ENCODE data around the gene C16orf54. TPM values are rescaled to one million over a fixed set of nuclear protein-coding genes. Genes with fewer than 3 reads are reported as not detected.
"Not testable (repeated sequence)": the region's sequence is repeated elsewhere in the genome, so short reads cannot be mapped to it uniquely, and the experiment has no call there.

Gene C16orf54
- total RNA-seq, 8 experiments from 2014 or later = 0.05 to 0.28 (median 0.16) TPM; not detected in 2

- Histone ChIP-seq H3K27ac (no peak overlapping the region), H3K4me1 (replicated peaks in 1 of 2) (no peaks in the 10 kb centered on the region), H3K4me3 (no peak overlapping the region)
- no peak for ATAC-seq (replicated peaks in 6 of 8)
- in situ Hi-C loops (cut with MboI; ENCODE audit: low pct_unique_long_range_greater_than_20kb in 2 of 9, low sequenced_read_pairs in 9 of 9, unreplicated experiment in 9 of 9) = no loop called here
- WGBS, 10 experiments = 93% methylated on average over 5 of the region's 20 CpGs; no CpG with 5 or more reads in 9 of the 10 experiments
Measured at GRCh38 chr16:29744541-29745101, 1.2 kb downstream of the C16orf54 start.

GRCh38 chr16:29743827-29744531 lies 1.8 kb downstream of the C16orf54 start:
- in situ Hi-C loops (cut with MboI; ENCODE audit: low pct_unique_long_range_greater_than_20kb in 2 of 9, low sequenced_read_pairs in 9 of 9, unreplicated experiment in 9 of 9) = no loop called here
- no peak for ATAC-seq (replicated peaks in 6 of 8)
- Histone ChIP-seq H3K4me1 (replicated peaks in 1 of 2) (no peaks in the 10 kb centered on the region), H3K27ac (no peak overlapping the region), H3K4me3 (no peak overlapping the region)
- WGBS, 10 experiments = 23 to 95% (median 69%) methylated on average over 2 to 8 of the region's 21 CpGs; no CpG with 5 or more reads in 2 of the 10 experiments

DNA sequence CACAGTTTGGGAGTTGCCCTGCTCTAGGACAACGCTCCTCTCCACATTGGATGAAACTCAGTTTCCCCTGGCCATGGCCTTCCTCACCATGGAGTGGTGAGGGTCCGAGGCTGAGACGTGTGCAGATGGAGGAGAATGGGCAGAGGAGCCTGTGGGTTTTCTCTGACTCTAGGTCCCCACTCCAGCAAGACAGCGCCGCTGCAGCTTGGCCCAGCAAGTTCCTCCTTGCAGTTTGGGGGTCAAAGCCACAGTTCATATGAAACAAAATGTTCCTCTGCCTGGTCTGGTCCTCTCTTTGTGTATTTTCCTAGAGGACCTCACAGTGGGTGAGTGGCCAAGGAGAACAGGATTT lies 2.3 kb downstream of the C16orf54 start:
- no peaks in the 10 kb centered on the region for H3K4me1 ChIP-seq (replicated peaks in 1 of 2)
- ATAC-seq (replicated peaks in 6 of 8) = no peak
- no peak overlapping the region for H3K27ac ChIP-seq
- in situ Hi-C loops (cut with MboI; ENCODE audit: low pct_unique_long_range_greater_than_20kb in 2 of 9, low sequenced_read_pairs in 9 of 9, unreplicated experiment in 9 of 9) = no loop called here
- 33 to 100% (median 100%) methylated on average over 1 to 5 of the region's 5 CpGs; no CpG with 5 or more reads in 5 of the 10 experiments for WGBS, 10 experiments
- no peak overlapping the region for H3K4me3 ChIP-seq

DNA sequence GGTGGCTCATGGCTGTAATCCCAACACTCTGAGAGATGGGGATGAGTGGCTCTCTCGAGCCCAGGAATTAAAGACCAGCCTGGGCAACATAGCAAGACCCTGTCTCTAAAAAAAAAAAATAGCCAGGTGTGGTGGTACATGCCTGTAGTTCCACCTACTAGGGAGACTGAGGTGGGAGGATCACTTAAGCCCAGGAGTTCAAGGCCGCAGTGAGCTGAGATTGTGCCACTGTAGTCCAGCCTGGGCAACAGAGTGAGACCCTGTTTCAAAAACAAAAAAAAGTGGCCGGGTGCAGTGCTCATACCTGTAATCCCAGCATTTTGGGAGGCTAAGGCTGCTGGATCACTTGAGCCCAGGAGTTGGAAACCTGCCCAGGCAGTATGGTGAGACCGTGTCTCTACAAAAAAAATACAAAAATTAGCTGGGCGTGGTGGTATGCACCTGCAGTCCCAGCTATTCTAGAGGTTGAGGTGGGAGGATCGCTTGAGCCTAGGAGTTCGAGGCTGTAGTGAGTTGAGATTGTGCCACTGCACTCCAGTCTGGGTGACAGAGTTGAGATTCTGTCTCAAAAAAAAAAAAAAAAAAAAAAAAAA lies 3.0 kb downstream of the C16orf54 start:
- in situ Hi-C loops (cut with MboI; ENCODE audit: low pct_unique_long_range_greater_than_20kb in 2 of 9, low sequenced_read_pairs in 9 of 9, unreplicated experiment in 9 of 9) = no loop called here
- H3K4me3 ChIP-seq = no peak overlapping the region
- no peak overlapping the region for H3K27ac ChIP-seq
- H3K4me1 ChIP-seq (replicated peaks in 1 of 2) = no peaks in the 10 kb centered on the region
- WGBS, 10 experiments = 18 to 100% (median 81%) methylated on average over 1 to 4 of the region's 7 CpGs
- ATAC-seq (replicated peaks in 6 of 8) = no peak

DNA sequence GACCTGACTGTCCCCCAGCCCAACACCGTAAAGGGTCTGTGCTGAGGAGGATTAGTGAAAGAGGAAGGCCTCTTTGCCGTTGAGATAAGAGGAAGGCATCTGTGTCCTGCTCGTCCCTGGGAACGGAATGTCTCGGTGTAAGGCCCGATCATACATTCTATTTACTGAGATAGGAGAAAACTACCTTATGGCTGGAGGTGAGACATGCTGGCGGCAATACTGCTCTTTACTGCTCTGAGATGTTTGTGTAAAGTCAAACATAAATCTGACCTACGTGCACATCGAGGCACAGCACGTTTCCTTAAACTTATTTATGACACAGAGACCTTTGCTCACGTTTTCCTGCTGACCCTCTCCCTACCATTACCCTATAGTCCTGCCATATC lies 5.2 kb downstream of the C16orf54 start:
- H3K4me3 ChIP-seq; ATAC-seq (replicated peaks in 6 of 8); H3K4me1 ChIP-seq (replicated peaks in 1 of 2); in situ Hi-C loops (cut with MboI; ENCODE audit: low pct_unique_long_range_greater_than_20kb in 2 of 9, low sequenced_read_pairs in 9 of 9, unreplicated experiment in 9 of 9); H3K27ac ChIP-seq: not testable (repeated sequence)
- WGBS, 10 experiments = 0 to 100% (median 74%) methylated on average over 1 to 7 of the region's 11 CpGs; no CpG with 5 or more reads in 3 of the 10 experiments

DNA sequence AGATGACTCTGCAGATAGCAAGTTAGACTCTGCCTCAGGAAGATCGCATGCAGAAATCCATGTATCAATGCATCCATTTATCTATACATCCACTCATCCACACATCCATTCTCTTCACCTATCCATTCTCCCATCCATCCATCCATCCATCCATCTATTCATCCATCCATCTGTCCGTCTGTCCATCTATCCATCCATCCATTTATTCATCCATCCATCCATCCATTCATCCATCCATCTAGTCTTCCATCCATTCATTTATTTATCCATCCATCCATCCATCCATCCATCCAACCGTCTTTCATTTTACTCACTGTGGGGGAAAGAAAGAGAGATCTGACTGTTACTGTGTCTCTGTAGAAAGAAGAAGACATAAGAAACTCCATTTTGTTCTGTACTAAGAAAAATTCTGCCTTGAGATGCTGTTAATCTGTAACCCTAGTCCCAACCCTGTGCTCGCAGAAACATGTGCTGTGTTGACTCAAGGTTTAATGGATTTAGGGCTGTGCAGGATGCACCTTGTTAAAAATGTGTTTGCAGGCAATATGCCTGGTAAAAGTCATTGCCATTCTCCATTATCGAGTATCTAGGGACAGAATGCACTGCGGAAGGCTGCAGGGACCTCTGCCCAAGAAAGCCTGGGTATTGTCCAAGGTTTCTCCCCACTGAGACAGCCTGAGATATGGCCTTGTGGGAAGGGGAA lies 5.7 kb downstream of the C16orf54 start:
- 27 to 100% (median 83%) methylated on average over 1 to 5 of the region's 6 CpGs for WGBS, 10 experiments
- H3K4me1 ChIP-seq (replicated peaks in 1 of 2); in situ Hi-C loops (cut with MboI; ENCODE audit: low pct_unique_long_range_greater_than_20kb in 2 of 9, low sequenced_read_pairs in 9 of 9, unreplicated experiment in 9 of 9); H3K27ac ChIP-seq; H3K4me3 ChIP-seq; ATAC-seq (replicated peaks in 6 of 8): not testable (repeated sequence)

GRCh38 chr16:29738514-29738913 lies 7.3 kb downstream of the C16orf54 start:
- ATAC-seq (replicated peaks in 6 of 8) = peak in 2 of 8 experiments; percentile 22 to 38
- Histone ChIP-seq H3K4me1 (replicated peaks in 1 of 2) (no peaks in the 10 kb centered on the region), H3K27ac (no peak overlapping the region), H3K4me3 (no peak overlapping the region)
- in situ Hi-C loops (cut with MboI; ENCODE audit: low pct_unique_long_range_greater_than_20kb in 2 of 9, low sequenced_read_pairs in 9 of 9, unreplicated experiment in 9 of 9) = no loop called here
- 0 to 100% (median 85%) methylated on average over 1 to 2 of the region's 2 CpGs; no CpG with 5 or more reads in 3 of the 10 experiments for WGBS, 10 experiments

GRCh38 chr16:29737713-29738112 lies 8.1 kb downstream of the C16orf54 start:
- in situ Hi-C loops (cut with MboI; ENCODE audit: low pct_unique_long_range_greater_than_20kb in 2 of 9, low sequenced_read_pairs in 9 of 9, unreplicated experiment in 9 of 9) = no loop called here
- Histone ChIP-seq H3K4me1 (replicated peaks in 1 of 2) (no peaks in the 10 kb centered on the region), H3K4me3 (no peak overlapping the region), H3K27ac (no peak overlapping the region)
- no peak for ATAC-seq (replicated peaks in 6 of 8)
- 61 to 90% (median 74%) methylated on average over 1 to 4 of the region's 5 CpGs; no CpG with 5 or more reads in 2 of the 10 experiments for WGBS, 10 experiments

GRCh38 chr16:29736764-29737163 lies 9.0 kb downstream of the C16orf54 start:
- no peak for ATAC-seq (replicated peaks in 6 of 8)
- no peak overlapping the region for H3K4me3 ChIP-seq
- no peak overlapping the region for H3K27ac ChIP-seq
- in situ Hi-C loops (cut with MboI; ENCODE audit: low pct_unique_long_range_greater_than_20kb in 2 of 9, low sequenced_read_pairs in 9 of 9, unreplicated experiment in 9 of 9) = no loop called here
- WGBS, 10 experiments = 0 to 100% (median 91%) methylated on average over 1 to 6 of the region's 6 CpGs; no CpG with 5 or more reads in 2 of the 10 experiments
- H3K4me1 ChIP-seq (replicated peaks in 1 of 2) = no peaks in the 10 kb centered on the region

DNA sequence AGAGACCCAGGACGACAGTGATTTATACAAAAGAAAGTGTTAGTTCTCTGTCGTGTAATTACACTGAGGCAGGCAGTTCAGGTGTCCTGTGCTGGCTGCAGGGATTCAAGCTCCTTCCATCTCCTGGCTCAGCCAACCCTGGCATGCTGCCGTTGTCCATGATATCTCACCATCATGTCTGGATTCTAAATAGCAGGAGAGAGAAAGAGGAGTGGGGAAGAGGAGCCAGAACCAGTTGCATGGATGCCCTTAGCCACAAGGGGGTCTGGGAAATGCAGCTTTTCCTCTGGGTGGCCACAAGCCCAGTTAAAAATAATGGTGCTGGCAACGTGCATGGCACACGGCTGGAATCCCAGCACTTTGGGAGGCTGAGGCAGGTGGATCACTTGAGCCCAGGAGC lies 9.7 kb downstream of the C16orf54 start:
- H3K4me3 ChIP-seq = no peak overlapping the region
- 0 to 100% (median 73%) methylated on average over 1 to 5 of the region's 5 CpGs for WGBS, 10 experiments
- peak in 1 of 8 experiments; percentile 41 for ATAC-seq (replicated peaks in 6 of 8)
- H3K27ac ChIP-seq = no peak overlapping the region
- no peaks in the 10 kb centered on the region for H3K4me1 ChIP-seq (replicated peaks in 1 of 2)
- in situ Hi-C loops (cut with MboI; ENCODE audit: low pct_unique_long_range_greater_than_20kb in 2 of 9, low sequenced_read_pairs in 9 of 9, unreplicated experiment in 9 of 9) = no loop called here

GRCh38 chr16:29734786-29735185 lies 11.0 kb downstream of the C16orf54 start:
- no peak for ATAC-seq (replicated peaks in 6 of 8)
- no peak overlapping the region for H3K4me3 ChIP-seq
- WGBS, 10 experiments = 0 to 100% (median 71%) methylated on average over 1 of the region's 1 CpG; no CpG with 5 or more reads in 5 of the 10 experiments
- in situ Hi-C loops (cut with MboI; ENCODE audit: low pct_unique_long_range_greater_than_20kb in 2 of 9, low sequenced_read_pairs in 9 of 9, unreplicated experiment in 9 of 9) = no loop called here
- no peaks in the 10 kb centered on the region for H3K4me1 ChIP-seq (replicated peaks in 1 of 2)
- H3K27ac ChIP-seq = no peak overlapping the region

- ATAC-seq (replicated peaks in 6 of 8); H3K4me1 ChIP-seq (replicated peaks in 1 of 2); H3K4me3 ChIP-seq; H3K27ac ChIP-seq; in situ Hi-C loops (cut with MboI; ENCODE audit: low pct_unique_long_range_greater_than_20kb in 2 of 9, low sequenced_read_pairs in 9 of 9, unreplicated experiment in 9 of 9): not testable (repeated sequence)
- 52 to 100% (median 90%) methylated on average over 1 to 7 of the region's 13 CpGs; no CpG with 5 or more reads in 1 of the 10 experiments for WGBS, 10 experiments
Measured at GRCh38 chr16:29731768-29732601, 13.8 kb downstream of the C16orf54 start.

Measured in motor neuron (in vitro differentiated cells).